HG03108 (cell line): Measurements from ENCODE around the gene CLHC1.
A peak's percentile ranks its signal among the peaks of the same experiment; 100 is the strongest.
"Not testable (repeated sequence)": the region's sequence is repeated elsewhere in the genome, so short reads cannot be mapped to it uniquely, and the experiment has no call there.

Source experiments
- ATAC-seq: cut with Tn5 transposase; IDR thresholded peaks from one replicate; pipeline ENCODE4 v1.9.1; 2021; ENCODE audit warnings: moderate library complexity; ENCODE audit not compliant: unreplicated experiment

CLHC1 gene

GRCh38 chr2:55138014-55138881, 93.8 kb downstream of the CLHC1 start:
- no peak for ATAC-seq

- ATAC-seq = no peak
Observed at GRCh38 chr2:55137024-55137958, 94.8 kb downstream of the CLHC1 start.

- no peak for ATAC-seq
Observed at GRCh38 chr2:55136138-55136541, 96.0 kb downstream of the CLHC1 start.

- no peak for ATAC-seq
Observed at GRCh38 chr2:55135491-55135890, 96.6 kb downstream of the CLHC1 start.

GRCh38 chr2:55134316-55134706, 97.8 kb downstream of the CLHC1 start:
- no peak for ATAC-seq

GRCh38 chr2:55133467-55134315, 98.4 kb downstream of the CLHC1 start:
- peak; percentile 60 for ATAC-seq

GRCh38 chr2:55130849-55131248, 101.2 kb downstream of the CLHC1 start:
- ATAC-seq = no peak

GRCh38 chr2:55126643-55127042, 105.5 kb downstream of the CLHC1 start:
- ATAC-seq = not testable (repeated sequence)
